HEK293 (cell line): Measurements from ENCODE around the gene CACNG3.

Experiments used
- CTCF ChIA-PET: fragments of 350-600 bp; formaldehyde crosslinking; extraction: SDS; loops from one replicate; lab custom pipeline; 2021; ENCODE audit warnings: antibody characterized with exemption; lab: Yijun Ruan, JAX
- POLR2A ChIA-PET: fragments of 300-600 bp; formaldehyde crosslinking; extraction: SDS; loops from one replicate; lab custom pipeline; 2020; ENCODE audit warnings: antibody characterized with exemption, inconsistent platforms; lab: Yijun Ruan, JAX
- H3K27ac ChIP-seq: fragments of 200-500 bp; sonication (Bioruptor generic); 2 replicates; pipeline ENCODE4 v1.5.1; 2014; ENCODE audit warnings: low read depth, low read length, control low read depth, inconsistent platforms; ENCODE audit errors: extremely low read depth
- H3K36me3 ChIP-seq, 2 experiments: fragments of 200-500 bp in 1 of 2; sonication (Bioruptor generic) in 1 of 2; 1 replicate in 1 of 2; 2 replicates in 1 of 2; pipeline ENCODE4 v1.5.1; 2014 to 2017; ENCODE audit warnings: inconsistent platforms in 2 of 2, low read length in 2 of 2; ENCODE audit not compliant: control insufficient read depth in 2 of 2, insufficient read depth in 1 of 2
- H3K4me1 ChIP-seq: fragments of 200-500 bp; sonication (Bioruptor generic); 2 replicates; pipeline ENCODE4 v1.5.1; 2014; ENCODE audit warnings: mild to moderate bottlenecking, low read length, inconsistent platforms; ENCODE audit not compliant: control insufficient read depth, insufficient read depth
- H3K4me3 ChIP-seq: 2 replicates; pipeline ENCODE4 v1.5.1; 2011; ENCODE audit warnings: low read depth, mild to moderate bottlenecking, control low read depth, low read length, moderate library complexity
- H3K9me3 ChIP-seq: fragments of 200-500 bp; sonication (Bioruptor generic); 2 replicates; pipeline ENCODE4 v1.5.1; 2014; ENCODE audit warnings: low read depth, low read length, inconsistent platforms; ENCODE audit not compliant: control insufficient read depth, insufficient read depth
- BCL6B ChIP-seq: fragments of 450-650 bp; formaldehyde crosslinking; IDR thresholded peaks from 2 replicates; pipeline ENCODE4 v1.5.1; 2017; ENCODE audit warnings: missing biosample characterization, missing genetic modification characterization
- HOXD13 ChIP-seq: sonication (generic); formaldehyde crosslinking; IDR thresholded peaks from 2 replicates; pipeline ENCODE4 v1.8.0; 2022; ENCODE audit warnings: missing genetic modification reagents, borderline replicate concordance
- OSR2 ChIP-seq: fragments of 450-650 bp; formaldehyde crosslinking; IDR thresholded peaks from 2 replicates; pipeline ENCODE4 v1.5.1; 2016; ENCODE audit warnings: missing biosample characterization, missing genetic modification characterization
- PATZ1 ChIP-seq: fragments of 450-650 bp; formaldehyde crosslinking; IDR thresholded peaks from 2 replicates; pipeline ENCODE4 v1.5.1; 2016; ENCODE audit warnings: missing biosample characterization, missing genetic modification characterization
- ZBTB1 ChIP-seq: fragments of 450-650 bp; formaldehyde crosslinking; IDR thresholded peaks from 2 replicates; pipeline ENCODE4 v1.5.1; 2016; ENCODE audit warnings: missing biosample characterization, missing genetic modification characterization
- ZFP41 ChIP-seq: fragments of 450-650 bp; formaldehyde crosslinking; IDR thresholded peaks from 2 replicates; pipeline ENCODE4 v1.5.1; 2016; ENCODE audit warnings: missing biosample characterization, missing genetic modification characterization, borderline replicate concordance
- ZNF114 ChIP-seq: fragments of 450-650 bp; formaldehyde crosslinking; IDR thresholded peaks from 2 replicates; pipeline ENCODE4 v1.5.0; 2017; ENCODE audit warnings: missing biosample characterization, missing genetic modification characterization
- ZNF121 ChIP-seq: fragments of 450-650 bp; formaldehyde crosslinking; IDR thresholded peaks from 2 replicates; pipeline ENCODE4 v1.5.1; 2016; ENCODE audit warnings: missing biosample characterization, missing genetic modification characterization
- ZNF175 ChIP-seq: fragments of 450-650 bp; formaldehyde crosslinking; IDR thresholded peaks from 2 replicates; pipeline ENCODE4 v1.5.1; 2016; ENCODE audit warnings: missing biosample characterization, missing genetic modification characterization
- ZNF18 ChIP-seq: fragments of 450-650 bp; formaldehyde crosslinking; IDR thresholded peaks from 2 replicates; pipeline ENCODE4 v1.5.1; 2016; ENCODE audit warnings: missing biosample characterization, missing genetic modification characterization
- ZNF202 ChIP-seq: fragments of 450-650 bp; formaldehyde crosslinking; IDR thresholded peaks from 2 replicates; pipeline ENCODE4 v1.5.1; 2016; ENCODE audit warnings: missing biosample characterization, missing genetic modification characterization, borderline replicate concordance
- ZNF24 ChIP-seq: fragments of 450-650 bp; formaldehyde crosslinking; IDR thresholded peaks from 2 replicates; pipeline ENCODE4 v1.5.1; 2016; ENCODE audit warnings: missing biosample characterization, missing genetic modification characterization
- ZNF280C ChIP-seq: fragments of 450-650 bp; formaldehyde crosslinking; IDR thresholded peaks from 2 replicates; pipeline ENCODE4 v1.5.1; 2016; ENCODE audit warnings: missing biosample characterization, missing genetic modification characterization
- ZNF311 ChIP-seq: fragments of 450-650 bp; formaldehyde crosslinking; IDR thresholded peaks from 2 replicates; pipeline ENCODE4 v1.5.1; 2017; ENCODE audit warnings: missing biosample characterization, missing genetic modification characterization, borderline replicate concordance
- ZNF548 ChIP-seq: fragments of 450-650 bp; formaldehyde crosslinking; IDR thresholded peaks from 2 replicates; pipeline ENCODE4 v1.5.1; 2016; ENCODE audit warnings: missing biosample characterization, missing genetic modification characterization
- ZNF600 ChIP-seq: fragments of 450-650 bp; formaldehyde crosslinking; IDR thresholded peaks from 2 replicates; pipeline ENCODE4 v1.5.1; 2016; ENCODE audit warnings: missing biosample characterization, missing genetic modification characterization
- ZNF624 ChIP-seq: fragments of 450-650 bp; formaldehyde crosslinking; IDR thresholded peaks from 2 replicates; pipeline ENCODE4 v1.5.1; 2017; ENCODE audit warnings: missing biosample characterization, missing genetic modification characterization
- ZNF670 ChIP-seq: fragments of 450-650 bp; formaldehyde crosslinking; IDR thresholded peaks from 2 replicates; pipeline ENCODE4 v1.5.1; 2016; ENCODE audit warnings: missing biosample characterization, missing genetic modification characterization, low read depth
- ZNF707 ChIP-seq: fragments of 450-650 bp; formaldehyde crosslinking; IDR thresholded peaks from 2 replicates; pipeline ENCODE4 v1.5.1; 2016; ENCODE audit warnings: missing biosample characterization, missing genetic modification characterization
- ZNF777 ChIP-seq: fragments of 450-650 bp; formaldehyde crosslinking; IDR thresholded peaks from 2 replicates; pipeline ENCODE4 v1.5.1; 2017; ENCODE audit warnings: missing biosample characterization, missing genetic modification characterization, borderline replicate concordance
- ZSCAN30 ChIP-seq: fragments of 450-650 bp; IDR thresholded peaks from 2 replicates; pipeline ENCODE4 v1.5.1; 2018; ENCODE audit warnings: missing biosample characterization, mild to moderate bottlenecking, missing genetic modification characterization, moderate library complexity
- TF ChIP-seq, protein P1 (sequence below): fragments of 450-650 bp; formaldehyde crosslinking; IDR thresholded peaks from 2 replicates; pipeline ENCODE4 v1.5.0; 2017; ENCODE audit warnings: missing biosample characterization, missing genetic modification characterization, borderline replicate concordance
- TF ChIP-seq, protein P2 (sequence below): fragments of 450-650 bp; formaldehyde crosslinking; IDR thresholded peaks from 2 replicates; pipeline ENCODE4; 2016; ENCODE audit warnings: missing biosample characterization, missing genetic modification characterization
- TF ChIP-seq, protein P3 (sequence below): fragments of 450-650 bp; formaldehyde crosslinking; IDR thresholded peaks from 2 replicates; pipeline ENCODE4 v1.5.1; 2017; ENCODE audit warnings: missing biosample characterization, missing genetic modification characterization

Gene CACNG3

GRCh38 chr16:24228514-24228913 is 27.6 kb upstream of the CACNG3 start:
- POLR2A ChIA-PET = no interaction called here
- no peak overlapping the region for H3K4me3 ChIP-seq
- TF ChIP-seq ZNF600 = no peak
- TF ChIP-seq PATZ1 (tag by site-specific recombination) = no peak
- TF ChIP-seq ZNF670 (tag by site-specific recombination) = no peak
- no peak for TF ChIP-seq BCL6B (tag by site-specific recombination)
- no peak for TF ChIP-seq ZNF18 (tag by site-specific recombination)
- TF ChIP-seq, all 188 proteins: peak for 0
- Histone ChIP-seq H3K27ac (no peak overlapping the region), H3K4me1 (no peaks in the 10 kb centered on the region), H3K36me3 (no peaks in the 10 kb centered on the region), H3K9me3 (no peaks in the 10 kb centered on the region)
- CTCF ChIA-PET = interaction anchor here (0.6 kb wide), 1 partner anchor 157 kb away, joined by 3 read pairs; no protein-coding TSS in a partner anchor

DNA sequence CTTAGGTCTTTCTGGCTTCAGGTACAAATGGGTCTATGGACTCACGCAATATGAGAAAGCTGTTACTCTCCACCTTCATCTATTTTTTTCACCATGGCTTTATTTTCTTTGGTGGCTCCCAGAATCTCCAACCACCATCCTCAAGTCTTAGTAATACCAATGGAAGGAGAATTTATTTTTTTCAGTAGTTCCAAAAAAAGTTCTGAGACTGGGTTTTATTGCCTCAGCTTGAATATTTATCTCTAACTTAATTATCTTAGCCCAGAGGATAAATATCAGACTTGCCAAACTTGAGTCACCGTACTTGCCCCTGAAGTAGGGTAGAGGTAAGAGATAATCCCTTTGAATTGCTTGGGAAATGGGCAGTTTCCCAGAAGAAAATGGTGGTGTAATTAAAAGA is 23.2 kb upstream of the CACNG3 start:
- no peak overlapping the region for H3K4me3 ChIP-seq
- no peaks in the 10 kb centered on the region for H3K4me1 ChIP-seq
- H3K36me3 ChIP-seq = no peaks in the 10 kb centered on the region
- ChIA-PET CTCF (interaction anchor here (1.3 kb wide), 1 partner anchor 22 kb away, joined by 3 read pairs; no protein-coding TSS in a partner anchor), POLR2A (no interaction called here)
- H3K27ac ChIP-seq = no peak overlapping the region
- TF ChIP-seq ZSCAN30 (no peak), ZBTB1 (tag by site-specific recombination) (no peak), ZNF121 (no peak), ZNF624 (tag by site-specific recombination) (no peak), ZNF24 (tag by site-specific recombination) (no peak), OSR2 (tag by site-specific recombination) (no peak), ZNF311 (tag by site-specific recombination) (no peak), ZFP41 (tag by site-specific recombination) (no peak), ZNF707 (no peak), ZNF280C (tag by site-specific recombination) (no peak), ZNF548 (tag by site-specific recombination) (no peak), ZNF114 (tag by site-specific recombination) (no peak), ZNF175 (tag by site-specific recombination) (no peak), HOXD13 (CRISPR knock-in tag) (no peak), ZNF202 (tag by site-specific recombination) (no peak), ZNF777 (tag by site-specific recombination) (no peak)
- TF ChIP-seq, protein P1, sequence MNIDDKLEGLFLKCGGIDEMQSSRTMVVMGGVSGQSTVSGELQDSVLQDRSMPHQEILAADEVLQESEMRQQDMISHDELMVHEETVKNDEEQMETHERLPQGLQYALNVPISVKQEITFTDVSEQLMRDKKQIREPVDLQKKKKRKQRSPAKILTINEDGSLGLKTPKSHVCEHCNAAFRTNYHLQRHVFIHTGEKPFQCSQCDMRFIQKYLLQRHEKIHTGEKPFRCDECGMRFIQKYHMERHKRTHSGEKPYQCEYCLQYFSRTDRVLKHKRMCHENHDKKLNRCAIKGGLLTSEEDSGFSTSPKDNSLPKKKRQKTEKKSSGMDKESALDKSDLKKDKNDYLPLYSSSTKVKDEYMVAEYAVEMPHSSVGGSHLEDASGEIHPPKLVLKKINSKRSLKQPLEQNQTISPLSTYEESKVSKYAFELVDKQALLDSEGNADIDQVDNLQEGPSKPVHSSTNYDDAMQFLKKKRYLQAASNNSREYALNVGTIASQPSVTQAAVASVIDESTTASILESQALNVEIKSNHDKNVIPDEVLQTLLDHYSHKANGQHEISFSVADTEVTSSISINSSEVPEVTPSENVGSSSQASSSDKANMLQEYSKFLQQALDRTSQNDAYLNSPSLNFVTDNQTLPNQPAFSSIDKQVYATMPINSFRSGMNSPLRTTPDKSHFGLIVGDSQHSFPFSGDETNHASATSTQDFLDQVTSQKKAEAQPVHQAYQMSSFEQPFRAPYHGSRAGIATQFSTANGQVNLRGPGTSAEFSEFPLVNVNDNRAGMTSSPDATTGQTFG (tag by site-specific recombination) = no peak
- TF ChIP-seq, protein P2, sequence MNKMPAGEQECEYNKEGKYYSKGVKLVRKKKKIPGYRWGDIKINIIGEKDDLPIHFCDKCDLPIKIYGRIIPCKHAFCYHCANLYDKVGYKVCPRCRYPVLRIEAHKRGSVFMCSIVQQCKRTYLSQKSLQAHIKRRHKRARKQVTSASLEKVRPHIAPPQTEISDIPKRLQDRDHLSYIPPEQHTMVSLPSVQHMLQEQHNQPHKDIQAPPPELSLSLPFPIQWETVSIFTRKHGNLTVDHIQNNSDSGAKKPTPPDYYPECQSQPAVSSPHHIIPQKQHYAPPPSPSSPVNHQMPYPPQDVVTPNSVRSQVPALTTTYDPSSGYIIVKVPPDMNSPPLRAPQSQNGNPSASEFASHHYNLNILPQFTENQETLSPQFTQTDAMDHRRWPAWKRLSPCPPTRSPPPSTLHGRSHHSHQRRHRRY (tag by site-specific recombination) = no peak
- TF ChIP-seq, protein P3, sequence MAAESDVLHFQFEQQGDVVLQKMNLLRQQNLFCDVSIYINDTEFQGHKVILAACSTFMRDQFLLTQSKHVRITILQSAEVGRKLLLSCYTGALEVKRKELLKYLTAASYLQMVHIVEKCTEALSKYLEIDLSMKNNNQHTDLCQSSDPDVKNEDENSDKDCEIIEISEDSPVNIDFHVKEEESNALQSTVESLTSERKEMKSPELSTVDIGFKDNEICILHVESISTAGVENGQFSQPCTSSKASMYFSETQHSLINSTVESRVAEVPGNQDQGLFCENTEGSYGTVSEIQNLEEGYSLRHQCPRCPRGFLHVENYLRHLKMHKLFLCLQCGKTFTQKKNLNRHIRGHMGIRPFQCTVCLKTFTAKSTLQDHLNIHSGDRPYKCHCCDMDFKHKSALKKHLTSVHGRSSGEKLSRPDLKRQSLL = no peak
- no peaks in the 10 kb centered on the region; the same call in 1 of the 2 replicates for H3K9me3 ChIP-seq
